Osteocyte (in vitro differentiated cells): ENCODE data around the gene ELN. TPM values are rescaled to one million over a fixed set of nuclear protein-coding genes. Genes with fewer than 3 reads are reported as not detected.
A peak's percentile ranks its signal among the peaks of the same experiment; 100 is the strongest.

Experiments used
- DNase-seq: peaks from one replicate; pipeline ENCODE4 v3.0.0; 2021; ENCODE audit warnings: mixed read lengths; ENCODE audit not compliant: unreplicated experiment; ENCODE audit errors: extremely low spot score
- H3K27ac Mint-ChIP-seq: one replicate; pipeline ENCODE4 v1.8.0; 2021; ENCODE audit warnings: mild to moderate bottlenecking, mixed read lengths; ENCODE audit not compliant: unreplicated experiment
- H3K27me3 Mint-ChIP-seq: one replicate; pipeline ENCODE4 v1.8.0; 2021; ENCODE audit warnings: mixed read lengths; ENCODE audit not compliant: unreplicated experiment
- H3K36me3 Mint-ChIP-seq: one replicate; pipeline ENCODE4 v1.8.0; 2021; ENCODE audit warnings: mixed read lengths; ENCODE audit not compliant: unreplicated experiment
- H3K4me1 Mint-ChIP-seq: one replicate; pipeline ENCODE4 v1.8.0; 2021; ENCODE audit warnings: mixed read lengths; ENCODE audit not compliant: unreplicated experiment
- H3K4me3 Mint-ChIP-seq: one replicate; pipeline ENCODE4 v1.8.0; 2021; ENCODE audit warnings: mild to moderate bottlenecking, moderate library complexity, mixed read lengths; ENCODE audit not compliant: unreplicated experiment
- H3K9me3 Mint-ChIP-seq: one replicate; pipeline ENCODE4 v1.8.0; 2021; ENCODE audit warnings: mixed read lengths; ENCODE audit not compliant: unreplicated experiment
- CTCF ChIP-seq: fragments of 200-600 bp; sonication (generic); IDR thresholded peaks from 2 replicates; pipeline ENCODE4 v1.5.0; 2021; ENCODE audit warnings: antibody characterized with exemption, mild to moderate bottlenecking, moderate library complexity
- total RNA-seq: library from RNA; stranded (reverse); gene quantifications from 2 replicates; pipeline ENCODE4 v1.2.1, GENCODE V29; 2021

Gene ELN
- total RNA-seq, 1 donor from 2014 or later = 13.5 TPM

DNA sequence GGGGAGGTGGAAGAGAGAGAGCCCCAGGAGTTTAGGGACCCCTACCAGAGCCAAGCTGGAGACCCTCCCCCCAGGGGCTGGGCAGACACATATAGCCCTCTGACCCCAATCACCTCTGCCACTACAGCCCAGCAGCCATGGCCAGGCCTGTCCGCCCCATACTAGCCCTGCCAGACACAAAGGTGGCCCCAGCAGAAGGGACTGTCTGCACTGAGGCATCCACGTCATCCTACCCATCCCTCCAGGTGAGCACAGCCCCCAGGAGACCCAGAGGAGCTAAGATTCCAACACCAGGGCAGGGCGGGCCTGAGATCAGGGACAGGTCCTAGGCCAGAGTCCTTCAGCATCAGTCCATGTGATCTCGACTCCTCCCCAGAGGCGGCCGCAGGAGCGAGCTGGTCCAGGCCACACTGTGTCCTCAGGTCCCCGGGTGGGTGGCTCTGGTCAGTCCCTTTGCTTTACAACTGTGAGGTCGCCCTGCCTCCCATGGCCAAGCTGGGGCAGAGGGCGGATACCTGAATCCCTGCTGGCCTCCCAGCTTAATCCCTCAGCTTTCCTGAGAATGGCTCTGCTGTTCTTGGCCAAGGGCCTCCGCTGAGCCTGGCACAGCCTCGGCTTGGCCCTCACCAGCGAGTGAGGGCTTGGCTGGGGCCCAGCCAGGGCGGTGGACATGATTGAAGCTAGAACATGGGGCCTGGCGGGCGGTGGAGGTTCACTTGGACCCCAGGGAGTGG is 14.3 kb upstream of the ELN start:
- Mint-ChIP-seq H3K4me1 (peaks cover 37% of the 10 kb centered on the region), H3K27me3 (no peaks in the 10 kb centered on the region), H3K9me3 (no peaks in the 10 kb centered on the region), H3K27ac (no peak overlapping the region), H3K4me3 (no peak overlapping the region), H3K36me3 (no peaks in the 10 kb centered on the region)
- no peak for DNase-seq
- TF ChIP-seq CTCF = no peak

GRCh38 chr7:74014931-74015330 is 13.0 kb upstream of the ELN start:
- H3K4me3 Mint-ChIP-seq = no peak overlapping the region
- no peak overlapping the region for H3K27ac Mint-ChIP-seq
- H3K36me3 Mint-ChIP-seq = no peaks in the 10 kb centered on the region
- no peak for DNase-seq
- no peaks in the 10 kb centered on the region for H3K27me3 Mint-ChIP-seq
- H3K4me1 Mint-ChIP-seq = peaks cover 37% of the 10 kb centered on the region
- TF ChIP-seq CTCF = no peak
- H3K9me3 Mint-ChIP-seq = no peaks in the 10 kb centered on the region

DNA sequence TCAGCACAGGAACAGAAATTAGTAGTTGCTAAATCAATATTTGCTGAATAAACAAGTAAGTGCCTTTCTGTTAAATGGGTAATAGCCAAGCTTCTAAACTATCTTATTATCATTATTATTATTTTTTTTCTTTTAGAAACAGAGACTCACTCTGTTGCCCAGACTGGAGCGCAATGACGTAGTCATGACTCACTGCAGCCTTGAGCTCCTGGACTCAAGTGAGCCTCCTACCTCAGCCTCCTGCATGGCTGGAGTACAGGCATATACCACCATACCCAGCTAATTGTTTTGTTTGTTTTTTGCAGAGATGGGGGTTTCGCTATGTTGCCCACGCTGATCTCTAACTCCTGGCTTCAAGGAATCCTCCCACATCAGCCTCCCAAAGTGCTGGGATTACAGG is 12.3 kb upstream of the ELN start:
- no peak overlapping the region for H3K4me3 Mint-ChIP-seq
- no peaks in the 10 kb centered on the region for H3K36me3 Mint-ChIP-seq
- DNase-seq = no peak
- TF ChIP-seq CTCF = no peak
- no peaks in the 10 kb centered on the region for H3K27me3 Mint-ChIP-seq
- no peaks in the 10 kb centered on the region for H3K9me3 Mint-ChIP-seq
- peaks cover 37% of the 10 kb centered on the region for H3K4me1 Mint-ChIP-seq
- no peak overlapping the region for H3K27ac Mint-ChIP-seq

GRCh38 chr7:74017125-74017524 is 10.8 kb upstream of the ELN start:
- Mint-ChIP-seq H3K9me3 (no peaks in the 10 kb centered on the region), H3K27ac (peak overlapping the region; percentile 3), H3K36me3 (no peaks in the 10 kb centered on the region), H3K4me1 (peaks cover 38% of the 10 kb centered on the region), H3K4me3 (no peak overlapping the region), H3K27me3 (no peaks in the 10 kb centered on the region)
- TF ChIP-seq CTCF = no peak
- DNase-seq = no peak

- TF ChIP-seq CTCF = no peak
- Mint-ChIP-seq H3K36me3 (no peaks in the 10 kb centered on the region), H3K9me3 (no peaks in the 10 kb centered on the region), H3K27me3 (no peaks in the 10 kb centered on the region), H3K4me3 (no peak overlapping the region), H3K4me1 (peaks cover 40% of the 10 kb centered on the region), H3K27ac (no peak overlapping the region)
- DNase-seq = no peak
Observed at GRCh38 chr7:74018246-74018895, 9.6 kb upstream of the ELN start.
